ENCODE data around the gene TBX3. TPM values are rescaled to one million over a fixed set of nuclear protein-coding genes. Genes with fewer than 3 reads are reported as not detected.
A peak's percentile ranks its signal among the peaks of the same experiment; 100 is the strongest.

The TBX3 gene
- total RNA-seq, 3 donors from 2014 or later, result 21.3 to 115 (median 78.3) TPM

- TF ChIP-seq POLR2A (IDR thresholded peaks at IDR 0.05) (no peak), POLR2AphosphoS5 (IDR thresholded peaks at IDR 0.05) (no peak)
- TF ChIP-seq, protein P1, sequence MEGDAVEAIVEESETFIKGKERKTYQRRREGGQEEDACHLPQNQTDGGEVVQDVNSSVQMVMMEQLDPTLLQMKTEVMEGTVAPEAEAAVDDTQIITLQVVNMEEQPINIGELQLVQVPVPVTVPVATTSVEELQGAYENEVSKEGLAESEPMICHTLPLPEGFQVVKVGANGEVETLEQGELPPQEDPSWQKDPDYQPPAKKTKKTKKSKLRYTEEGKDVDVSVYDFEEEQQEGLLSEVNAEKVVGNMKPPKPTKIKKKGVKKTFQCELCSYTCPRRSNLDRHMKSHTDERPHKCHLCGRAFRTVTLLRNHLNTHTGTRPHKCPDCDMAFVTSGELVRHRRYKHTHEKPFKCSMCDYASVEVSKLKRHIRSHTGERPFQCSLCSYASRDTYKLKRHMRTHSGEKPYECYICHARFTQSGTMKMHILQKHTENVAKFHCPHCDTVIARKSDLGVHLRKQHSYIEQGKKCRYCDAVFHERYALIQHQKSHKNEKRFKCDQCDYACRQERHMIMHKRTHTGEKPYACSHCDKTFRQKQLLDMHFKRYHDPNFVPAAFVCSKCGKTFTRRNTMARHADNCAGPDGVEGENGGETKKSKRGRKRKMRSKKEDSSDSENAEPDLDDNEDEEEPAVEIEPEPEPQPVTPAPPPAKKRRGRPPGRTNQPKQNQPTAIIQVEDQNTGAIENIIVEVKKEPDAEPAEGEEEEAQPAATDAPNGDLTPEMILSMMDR (IDR thresholded peaks at IDR 0.05), result no peak
- DNase-seq (ENCODE audit: low spot score in 2 of 2), result no peak
- H3K9me3 ChIP-seq, result no peaks in the 10 kb centered on the region
- intact Hi-C loops (cut with DNase I; ENCODE audit: low total_unique reads), result no loop called here
- no peaks in the 10 kb centered on the region for H3K36me3 ChIP-seq
- peak overlapping the region; percentile 93 to 96 for H3K27ac ChIP-seq
- H3K4me3 ChIP-seq, result peak overlapping the region; percentile 63 to 84 (median 73)
- H3K4me1 ChIP-seq, result no peaks in the 10 kb centered on the region
- H3K27me3 ChIP-seq, result no peaks in the 10 kb centered on the region
Measured at GRCh38 chr12:114680604-114681069, 3.3 kb downstream of the TBX3 start.

- no peak for DNase-seq (ENCODE audit: low spot score in 2 of 2)
- TF ChIP-seq POLR2AphosphoS5 (IDR thresholded peaks at IDR 0.05), result no peak
- no peak for TF ChIP-seq POLR2A (IDR thresholded peaks at IDR 0.05)
- TF ChIP-seq, protein P1 (IDR thresholded peaks at IDR 0.05), result no peak
- Histone ChIP-seq H3K4me1 (no peaks in the 10 kb centered on the region), H3K4me3 (peak overlapping the region; percentile 63 to 84 (median 73)), H3K27me3 (no peaks in the 10 kb centered on the region), H3K9me3 (no peaks in the 10 kb centered on the region), H3K36me3 (no peaks in the 10 kb centered on the region), H3K27ac (peak overlapping the region; percentile 93 to 96)
- intact Hi-C loops (cut with DNase I; ENCODE audit: low total_unique reads), result no loop called here
Measured at GRCh38 chr12:114679942-114680341, 4.0 kb downstream of the TBX3 start.

DNA sequence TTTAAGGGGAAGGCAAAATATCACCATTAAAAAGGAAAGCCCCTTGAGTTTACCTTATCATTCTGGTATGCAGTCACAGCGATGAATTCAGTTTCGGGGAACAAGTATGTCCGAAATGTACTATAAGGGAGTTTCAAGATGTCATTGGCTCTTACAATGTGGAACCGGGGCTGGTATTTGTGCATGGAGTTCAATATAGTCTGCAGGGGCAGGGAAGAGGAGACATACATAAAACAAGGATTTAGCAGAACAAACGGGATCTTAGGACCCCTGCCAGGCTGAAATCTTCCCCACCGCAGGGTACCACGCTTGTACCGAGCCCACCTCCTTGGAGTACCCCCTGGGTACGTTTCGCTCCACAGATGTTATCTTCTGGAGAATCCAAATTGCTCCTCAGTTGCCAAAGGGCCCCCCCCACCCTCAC lies 4.5 kb downstream of the TBX3 start:
- Histone ChIP-seq H3K36me3 (no peaks in the 10 kb centered on the region), H3K27ac (peak overlapping the region; percentile 93 to 96)

DNA sequence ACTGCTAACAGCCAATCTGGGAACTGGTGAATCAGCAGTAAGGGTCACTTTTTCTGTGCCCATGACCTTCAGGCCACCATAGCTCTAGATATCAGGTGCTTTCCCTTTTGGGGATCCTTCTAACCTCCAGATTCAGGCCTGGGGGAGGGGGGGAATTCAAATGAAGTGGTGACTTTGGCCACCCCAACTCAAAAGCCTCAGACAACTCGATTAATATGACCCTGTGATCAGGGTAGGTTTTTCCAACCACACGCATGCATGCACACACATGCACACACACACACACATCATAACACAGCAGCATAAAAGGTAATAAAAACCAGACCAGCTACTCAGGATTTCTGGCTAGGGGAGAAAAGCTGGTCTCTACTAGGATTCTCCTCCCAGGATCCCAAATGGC lies 5.3 kb downstream of the TBX3 start:
- no peaks in the 10 kb centered on the region for H3K9me3 ChIP-seq
- TF ChIP-seq POLR2A (IDR thresholded peaks at IDR 0.05) (no peak), POLR2AphosphoS5 (IDR thresholded peaks at IDR 0.05) (no peak)
- TF ChIP-seq, protein P1 (IDR thresholded peaks at IDR 0.05), result no peak
- intact Hi-C loops (cut with DNase I; ENCODE audit: low total_unique reads), result no loop called here
- H3K4me1 ChIP-seq, result peaks cover 0 to 7% of the 10 kb centered on the region in 2 donors
- peak overlapping the region in 2 of 3 donors; percentile 73 to 84 for H3K4me3 ChIP-seq
- H3K27ac ChIP-seq, result peak overlapping the region; percentile 93 to 96
- DNase-seq (ENCODE audit: low spot score in 2 of 2), result no peak
- H3K36me3 ChIP-seq, result no peaks in the 10 kb centered on the region
- H3K27me3 ChIP-seq, result no peaks in the 10 kb centered on the region

More for the DNA sequence above, 4.5 kb downstream of the TBX3 start:
- TF ChIP-seq, protein P1 (IDR thresholded peaks at IDR 0.05), result no peak
- TF ChIP-seq POLR2AphosphoS5 (IDR thresholded peaks at IDR 0.05) (no peak), POLR2A (IDR thresholded peaks at IDR 0.05) (no peak)
- H3K9me3 ChIP-seq, result no peaks in the 10 kb centered on the region
- intact Hi-C loops (cut with DNase I; ENCODE audit: low total_unique reads), result no loop called here
- DNase-seq (ENCODE audit: low spot score in 2 of 2), result no peak
- H3K4me1 ChIP-seq, result no peaks in the 10 kb centered on the region
- no peaks in the 10 kb centered on the region for H3K27me3 ChIP-seq
- H3K4me3 ChIP-seq, result peak overlapping the region; percentile 63 to 84 (median 73)

DNA sequence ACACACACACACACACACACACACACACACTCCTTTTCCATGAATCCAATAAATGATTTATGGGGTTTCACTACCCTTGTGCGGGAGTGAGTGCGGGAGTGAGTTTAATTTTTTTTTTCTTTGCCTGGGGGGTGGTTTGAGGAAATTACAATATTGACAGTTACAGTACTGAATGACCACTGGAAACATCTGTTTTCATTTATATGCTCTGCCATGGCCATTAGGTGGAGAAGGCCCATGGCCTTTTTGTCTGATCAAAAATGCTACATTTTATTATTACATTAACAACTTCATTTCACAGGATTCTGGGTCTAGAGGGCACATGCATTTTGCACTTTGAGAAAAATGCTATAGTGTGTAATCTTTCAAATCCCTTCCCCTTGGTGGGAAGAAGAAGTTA lies 5.9 kb downstream of the TBX3 start:
- intact Hi-C loops (cut with DNase I; ENCODE audit: low total_unique reads), result no loop called here
- TF ChIP-seq POLR2A (IDR thresholded peaks at IDR 0.05), result no peak
- TF ChIP-seq POLR2AphosphoS5 (IDR thresholded peaks at IDR 0.05), result no peak
- TF ChIP-seq, protein P1 (IDR thresholded peaks at IDR 0.05), result no peak
- Histone ChIP-seq H3K27ac (peak overlapping the region; percentile 85 to 96), H3K4me1 (peaks cover 0 to 13% of the 10 kb centered on the region in 2 donors), H3K36me3 (no peaks in the 10 kb centered on the region), H3K27me3 (no peaks in the 10 kb centered on the region), H3K4me3 (peak overlapping the region in 1 of 3 donors; percentile 84), H3K9me3 (no peaks in the 10 kb centered on the region)
- no peak for DNase-seq (ENCODE audit: low spot score in 2 of 2)
